HG03439 (cell line): ENCODE results near the gene ZNF723.
"Not testable (repeated sequence)": the region's sequence is repeated elsewhere in the genome, so short reads cannot be mapped to it uniquely, and the experiment has no call there.

Experiments used
- ATAC-seq: cut with Tn5 transposase; IDR thresholded peaks from one replicate; pipeline ENCODE4 v1.9.1; 2021; ENCODE audit warnings: mild to moderate bottlenecking, moderate library complexity; ENCODE audit not compliant: unreplicated experiment

ZNF723 gene

GRCh38 chr19:22832031-22832762 is at the start of gene ZNF723:
Gene ZNF723, plus strand, starts transcription at chr19:22832291. Its CDS starts 89 bp downstream, at chr19:22832380.
- ATAC-seq, result no peak

DNA sequence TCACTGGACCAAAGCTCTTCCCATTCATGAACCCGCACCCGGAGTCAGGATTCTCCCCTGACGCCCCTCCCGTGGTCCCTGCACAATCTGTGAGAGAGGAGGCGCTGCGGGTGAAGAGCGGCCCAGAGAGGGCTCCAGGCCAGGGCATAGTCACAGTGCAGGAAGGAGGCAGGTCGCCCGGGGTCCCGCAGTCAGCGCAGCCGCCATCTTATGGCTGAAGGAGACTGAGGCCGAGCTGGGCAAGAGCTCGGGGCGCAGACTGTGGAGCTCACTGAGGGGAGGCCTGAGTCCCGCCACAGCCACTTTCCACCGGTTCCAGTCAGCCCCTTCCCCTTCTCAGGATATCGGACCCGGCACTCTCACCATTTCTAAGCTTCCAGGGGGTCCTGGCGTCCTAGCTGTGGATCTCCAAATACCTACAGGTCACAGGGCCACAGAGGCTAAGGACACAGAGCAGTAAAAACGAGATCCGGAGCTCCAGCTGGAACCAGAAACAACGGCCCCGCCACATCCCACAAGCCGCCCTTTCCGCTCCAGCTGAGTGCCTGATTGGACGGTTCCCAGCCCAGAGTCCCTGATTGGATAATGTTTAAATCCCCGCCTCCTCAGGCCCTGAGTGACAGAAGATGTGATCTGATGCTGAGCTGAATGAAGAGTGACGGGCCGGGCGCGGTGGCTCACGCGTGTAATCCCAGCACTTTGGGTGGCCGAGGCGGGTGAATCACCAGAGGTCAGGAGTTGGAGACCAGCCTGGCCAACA is 48.3 kb upstream of the ZNF723 start, which contains the start of gene ZNF99:
ZNF99 (minus strand) TSS at position 501 of the 760 bp plus-strand sequence; CDS start at position 366, 135 bp downstream.
- no peak for ATAC-seq

DNA sequence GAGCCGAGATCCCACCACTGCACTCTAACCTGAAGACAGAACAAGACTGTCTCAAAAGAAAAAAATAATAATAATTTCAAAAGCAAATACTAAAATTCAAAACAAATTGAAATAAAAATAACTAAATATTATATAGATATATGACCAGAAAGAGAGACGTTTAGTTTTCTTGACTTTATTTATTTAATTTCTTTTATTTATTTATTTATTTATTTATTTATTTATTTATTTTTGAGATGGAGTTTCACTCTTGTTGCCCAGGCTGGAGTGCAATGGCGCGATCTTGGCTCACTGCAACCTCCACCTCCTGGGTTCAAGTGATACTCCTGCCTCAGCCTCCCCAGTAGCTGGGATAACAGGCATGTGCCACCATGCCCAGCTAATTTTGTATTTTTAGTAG is 39.2 kb upstream of the ZNF723 start:
- ATAC-seq, result not testable (repeated sequence)

DNA sequence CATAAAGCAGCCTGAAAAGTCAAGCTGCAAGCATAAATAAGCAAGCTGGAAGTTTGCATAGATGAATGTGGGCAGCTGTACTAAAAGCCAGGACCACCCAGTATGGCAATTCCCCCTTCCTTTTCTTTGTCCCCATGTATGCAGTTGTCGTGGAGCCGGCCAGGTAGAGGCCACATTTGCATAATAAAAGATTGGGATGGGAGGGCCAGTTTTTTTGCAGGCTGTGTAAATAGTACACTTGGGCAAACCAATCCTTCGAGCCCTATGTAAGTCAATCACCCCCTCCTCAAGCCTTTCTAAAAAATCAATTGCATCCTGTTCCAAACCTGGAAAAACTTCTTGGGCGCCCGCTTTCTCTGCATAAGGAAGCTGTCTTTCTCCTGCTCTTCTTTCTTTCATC is 35.1 kb upstream of the ZNF723 start:
- no peak for ATAC-seq

DNA sequence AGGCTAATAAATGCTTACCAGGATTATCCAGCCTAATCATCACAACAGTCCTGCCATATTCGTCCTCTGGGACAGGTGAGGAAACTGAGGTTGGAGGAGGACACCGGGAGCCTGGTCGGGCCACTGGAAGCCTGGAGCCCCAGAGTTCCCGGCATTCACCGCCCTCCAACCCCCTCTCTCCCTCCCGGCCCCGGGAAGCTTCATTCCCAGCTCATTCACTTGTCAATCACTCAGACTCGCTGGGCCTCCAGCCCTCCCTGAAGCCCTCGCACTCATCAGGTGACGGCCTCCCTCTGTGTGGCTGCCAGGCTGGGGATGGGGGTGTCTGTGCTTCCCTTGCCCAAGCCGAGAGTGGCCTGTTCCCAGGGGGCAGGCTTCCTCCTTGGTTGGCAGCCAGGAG is 25.7 kb upstream of the ZNF723 start:
- no peak for ATAC-seq

- ATAC-seq, result no peak
Measured at GRCh38 chr19:22807061-22807835, 24.8 kb upstream of the ZNF723 start.

- ATAC-seq, result no peak
Measured at GRCh38 chr19:22814124-22814523, 18.0 kb upstream of the ZNF723 start.

GRCh38 chr19:22831211-22831610 is 880 bp upstream of the ZNF723 start:
- ATAC-seq, result no peak

- not testable (repeated sequence) for ATAC-seq
Measured at GRCh38 chr19:22857713-22858320, 25.7 kb downstream of the ZNF723 start.

DNA sequence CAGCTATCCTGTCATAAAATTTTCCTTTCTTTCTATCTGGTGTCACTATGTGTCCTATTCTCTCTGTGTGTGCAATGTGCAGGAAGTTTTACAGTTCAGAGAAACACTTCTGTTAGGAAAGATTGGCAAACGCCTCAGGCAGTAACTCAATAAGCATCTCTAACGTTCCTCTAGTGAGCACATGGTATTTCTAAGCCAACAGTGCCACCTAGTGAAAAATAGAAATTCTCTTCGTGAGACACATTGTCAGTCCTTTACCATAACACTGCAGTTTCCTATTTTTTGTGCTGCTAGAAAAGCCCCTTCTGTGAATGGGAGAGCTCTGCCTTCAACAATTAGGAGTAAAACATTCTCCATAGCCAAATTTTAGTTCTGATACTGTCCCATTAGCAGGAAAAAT is 50.7 kb downstream of the ZNF723 start:
- ATAC-seq, result no peak

DNA sequence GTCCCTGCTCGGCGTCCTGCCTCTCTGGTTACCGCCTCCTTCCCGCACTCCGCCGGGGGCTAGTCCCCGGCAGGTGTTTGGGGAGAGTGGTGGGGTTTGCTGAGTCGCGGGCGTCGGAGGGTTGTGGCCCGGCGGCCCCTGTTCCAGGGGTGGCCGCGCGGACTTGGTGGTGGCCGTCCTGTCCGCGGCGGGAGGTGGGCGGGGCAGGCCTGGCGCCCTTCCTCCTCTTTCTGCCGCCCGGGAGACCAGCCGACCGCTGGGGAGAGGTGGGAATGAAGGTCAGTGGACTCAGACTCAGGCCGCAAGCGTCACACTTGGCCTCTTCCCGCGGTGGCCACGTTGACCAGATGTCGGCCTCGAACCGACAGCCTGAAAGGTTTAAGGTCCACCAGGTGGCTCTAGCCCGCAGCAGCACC is 61.8 kb downstream of the ZNF723 start:
- no peak for ATAC-seq

DNA sequence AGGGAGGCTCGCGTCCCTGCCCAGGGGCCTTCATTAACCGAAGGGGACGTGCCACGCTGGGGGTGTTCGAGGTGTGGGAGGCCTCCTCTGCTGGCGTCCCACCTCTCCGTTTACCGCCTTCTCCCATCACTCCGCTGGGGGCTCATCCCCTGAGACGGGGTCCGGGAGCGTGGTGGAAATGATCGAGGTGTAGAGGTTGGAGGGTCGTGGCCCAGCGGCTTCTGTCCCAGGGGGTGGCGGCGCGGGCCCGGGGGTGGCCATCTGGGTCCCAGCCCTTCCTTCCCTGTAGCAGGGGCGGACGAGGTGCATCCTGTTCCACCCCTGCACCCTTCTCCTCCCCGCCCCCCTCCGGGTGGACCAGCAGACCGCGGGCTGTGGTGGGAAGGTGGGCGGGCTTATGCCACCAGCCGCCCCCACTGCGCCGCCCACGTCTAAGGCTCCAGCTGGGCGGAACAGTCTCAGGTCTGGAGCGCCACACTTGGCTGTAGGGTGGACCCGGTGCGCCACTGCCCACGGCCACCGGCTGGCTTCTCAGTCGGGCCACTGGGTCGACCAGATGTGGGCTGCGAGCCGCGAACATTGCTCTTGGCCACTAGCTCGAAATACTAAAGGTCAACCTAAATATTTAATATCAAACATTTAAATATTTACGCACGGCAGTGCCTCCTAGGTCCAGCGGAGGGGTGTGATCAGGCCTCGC is 69.5 kb downstream of the ZNF723 start:
- no peak for ATAC-seq
